HG02623 (cell line): ENCODE data around the gene IL23R.

Source experiments
- ATAC-seq: cut with Tn5 transposase; IDR thresholded peaks from one replicate; pipeline ENCODE4 v1.9.1; 2021; ENCODE audit warnings: moderate library complexity; ENCODE audit not compliant: unreplicated experiment

The IL23R gene

GRCh38 chr1:67294836-67295617 lies 128.8 kb downstream of the IL23R start:
- ATAC-seq, result no peak

- no peak for ATAC-seq
Measured at GRCh38 chr1:67298762-67299161, 132.5 kb downstream of the IL23R start.

DNA sequence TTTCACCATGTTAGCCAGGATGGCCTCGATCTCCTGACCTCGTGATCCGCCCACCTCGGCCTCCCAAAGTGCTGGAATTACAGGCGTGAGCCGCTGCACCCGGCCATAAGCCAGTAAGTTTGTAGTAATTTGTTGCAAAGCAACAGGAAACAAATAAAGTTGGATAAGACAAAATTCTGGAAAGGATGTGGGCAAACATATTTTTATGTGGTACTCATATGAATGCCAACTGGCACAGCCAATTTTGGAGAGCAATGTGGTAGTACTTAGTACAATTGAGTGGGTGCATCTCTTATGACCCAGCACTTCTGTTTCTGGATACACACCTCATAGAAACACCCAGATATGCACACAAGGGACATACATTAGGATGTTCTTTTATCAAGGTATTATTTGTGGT lies 133.0 kb downstream of the IL23R start:
- ATAC-seq, result no peak

- no peak for ATAC-seq
Measured at GRCh38 chr1:67300561-67300960, 134.3 kb downstream of the IL23R start.

DNA sequence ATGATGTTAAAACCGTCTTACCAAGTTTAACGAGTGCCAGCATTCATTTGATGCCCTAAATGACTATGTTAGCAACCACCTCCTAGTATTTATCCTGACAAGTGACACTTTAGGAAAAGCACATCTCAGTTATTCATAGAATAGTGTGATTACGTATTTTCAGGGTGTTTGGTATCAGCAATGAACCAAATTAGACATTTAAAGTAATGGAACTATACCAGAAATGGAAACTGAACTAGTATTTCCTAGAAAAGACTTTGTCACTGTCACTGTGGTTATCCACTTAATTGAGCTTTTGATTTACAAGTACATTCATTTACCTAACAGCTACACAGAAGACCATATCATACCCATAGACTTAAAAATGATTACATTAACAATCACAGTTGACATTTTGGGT lies 137.8 kb downstream of the IL23R start:
- no peak for ATAC-seq

DNA sequence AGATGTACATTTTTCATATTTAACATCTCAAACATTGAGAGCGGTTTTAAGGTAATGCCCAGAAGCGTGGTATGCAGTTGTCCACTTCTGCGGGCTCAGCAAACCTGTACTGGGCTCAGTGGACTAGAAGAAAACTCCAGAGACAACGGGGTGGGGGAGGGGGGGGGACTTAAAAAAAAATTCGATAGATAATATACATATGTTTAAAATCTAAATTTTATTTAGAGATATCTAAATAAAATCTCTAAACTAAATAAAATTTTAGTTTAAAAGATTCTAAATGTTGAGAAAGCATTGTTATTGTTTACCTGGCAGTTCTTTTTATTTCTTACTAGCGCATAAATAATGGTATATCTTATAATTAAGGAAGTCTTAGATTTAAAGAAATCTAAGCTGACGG lies 140.3 kb downstream of the IL23R start:
- no peak for ATAC-seq

DNA sequence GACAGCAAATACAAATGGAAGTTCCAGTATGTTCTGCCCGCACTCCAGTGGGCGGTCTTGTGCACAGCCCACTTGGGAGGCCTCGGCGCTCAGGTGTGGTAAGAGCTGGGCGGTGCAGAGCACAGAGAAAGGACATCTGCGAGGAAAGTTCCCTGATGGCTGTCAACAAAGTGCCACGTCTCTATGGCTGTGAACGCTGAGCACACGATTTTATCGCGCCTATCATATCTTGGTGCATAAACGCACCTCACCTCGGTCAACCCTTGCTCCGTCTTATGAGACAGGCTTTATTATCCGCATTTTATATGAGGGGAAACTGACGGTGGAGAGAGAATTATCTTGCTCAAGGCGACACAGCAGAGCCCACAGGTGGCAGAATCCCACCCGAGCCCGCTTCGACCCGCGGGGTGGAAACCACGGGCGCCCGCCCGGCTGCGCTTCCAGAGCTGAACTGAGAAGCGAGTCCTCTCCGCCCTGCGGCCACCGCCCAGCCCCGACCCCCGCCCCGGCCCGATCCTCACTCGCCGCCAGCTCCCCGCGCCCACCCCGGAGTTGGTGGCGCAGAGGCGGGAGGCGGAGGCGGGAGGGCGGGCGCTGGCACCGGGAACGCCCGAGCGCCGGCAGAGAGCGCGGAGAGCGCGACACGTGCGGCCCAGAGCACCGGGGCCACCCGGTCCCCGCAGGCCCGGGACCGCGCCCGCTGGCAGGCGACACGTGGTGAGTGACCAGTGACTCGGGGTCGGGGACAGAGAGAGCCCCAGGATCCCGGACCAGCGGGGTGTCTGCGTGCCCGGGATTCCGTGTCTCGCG lies 141.2 kb downstream of the IL23R start, which contains the start of gene IL12RB2:
IL12RB2 (plus strand) TSS at position 623 of the 810 bp plus-strand sequence. CDS start 12,496 bp downstream, outside the sequence.
- ATAC-seq, result no peak

- no peak for ATAC-seq
Measured at GRCh38 chr1:67308136-67308535, 141.9 kb downstream of the IL23R start.
